ENCODE results near the gene JAZF1.
"Not testable (repeated sequence)": the region's sequence is repeated elsewhere in the genome, so short reads cannot be mapped to it uniquely, and the experiment has no call there.

Gene JAZF1

GRCh38 chr7:27860800-27861199 lies 319.8 kb downstream of the JAZF1 start:
- Histone ChIP-seq H3K9me3 (ENCODE audit: control insufficient read depth in 5 of 5, low read length in 5 of 5) (no peaks in the 10 kb centered on the region), H3K4me3 (ENCODE audit: low read depth in 1 of 5, low read length in 5 of 5) (no peak overlapping the region)

GRCh38 chr7:27856703-27857485 lies 323.7 kb downstream of the JAZF1 start:
- not testable (repeated sequence) for H3K27ac ChIP-seq (ENCODE audit: low read depth, low read length); H3K4me1 ChIP-seq (ENCODE audit: control insufficient read depth in 5 of 5, insufficient read depth in 5 of 5, low read length in 5 of 5); H3K27me3 ChIP-seq (ENCODE audit: control insufficient read depth in 5 of 5, insufficient read depth in 4 of 5, low read length in 5 of 5); H3K4me3 ChIP-seq (ENCODE audit: low read depth in 1 of 5, low read length in 5 of 5); H3K36me3 ChIP-seq (ENCODE audit: control insufficient read depth in 5 of 5, insufficient read depth in 5 of 5, low read length in 5 of 5); H3K9me3 ChIP-seq (ENCODE audit: control insufficient read depth in 5 of 5, low read length in 5 of 5); H3K9ac ChIP-seq (ENCODE audit: low read length in 5 of 5)

More at GRCh38 chr7:27860800-27861199, 319.8 kb downstream of the JAZF1 start:
- Histone ChIP-seq H3K36me3 (ENCODE audit: control insufficient read depth in 5 of 5, insufficient read depth in 5 of 5, low read length in 5 of 5) (peaks cover 0 to 4% (median 0%) of the 10 kb centered on the region in 5 donors), H3K27ac (ENCODE audit: low read depth, low read length) (no peak overlapping the region), H3K9ac (ENCODE audit: low read length in 5 of 5) (no peak overlapping the region), H3K4me1 (ENCODE audit: control insufficient read depth in 5 of 5, insufficient read depth in 5 of 5, low read length in 5 of 5) (no peaks in the 10 kb centered on the region), H3K27me3 (ENCODE audit: control insufficient read depth in 5 of 5, insufficient read depth in 4 of 5, low read length in 5 of 5) (no peaks in the 10 kb centered on the region)

GRCh38 chr7:27850531-27850930 lies 330.1 kb downstream of the JAZF1 start:
- no peaks in the 10 kb centered on the region for H3K27me3 ChIP-seq (ENCODE audit: control insufficient read depth in 5 of 5, insufficient read depth in 4 of 5, low read length in 5 of 5)
- no peak overlapping the region for H3K27ac ChIP-seq (ENCODE audit: low read depth, low read length)
- H3K36me3 ChIP-seq (ENCODE audit: control insufficient read depth in 5 of 5, insufficient read depth in 5 of 5, low read length in 5 of 5), result peaks cover 0 to 2% (median 0%) of the 10 kb centered on the region in 5 donors
- H3K9ac ChIP-seq (ENCODE audit: low read length in 5 of 5), result no peak overlapping the region
- no peak overlapping the region for H3K4me3 ChIP-seq (ENCODE audit: low read depth in 1 of 5, low read length in 5 of 5)
- no peaks in the 10 kb centered on the region for H3K9me3 ChIP-seq (ENCODE audit: control insufficient read depth in 5 of 5, low read length in 5 of 5)
- no peaks in the 10 kb centered on the region for H3K4me1 ChIP-seq (ENCODE audit: control insufficient read depth in 5 of 5, insufficient read depth in 5 of 5, low read length in 5 of 5)

- H3K27me3 ChIP-seq (ENCODE audit: control insufficient read depth in 5 of 5, insufficient read depth in 4 of 5, low read length in 5 of 5), result no peaks in the 10 kb centered on the region
- H3K4me1 ChIP-seq (ENCODE audit: control insufficient read depth in 5 of 5, insufficient read depth in 5 of 5, low read length in 5 of 5), result peaks cover 0 to 9% (median 8%) of the 10 kb centered on the region in 5 donors
- H3K4me3 ChIP-seq (ENCODE audit: low read depth in 1 of 5, low read length in 5 of 5), result no peak overlapping the region
- H3K27ac ChIP-seq (ENCODE audit: low read depth, low read length), result no peak overlapping the region
- no peak overlapping the region for H3K9ac ChIP-seq (ENCODE audit: low read length in 5 of 5)
- H3K36me3 ChIP-seq (ENCODE audit: control insufficient read depth in 5 of 5, insufficient read depth in 5 of 5, low read length in 5 of 5), result peaks cover 0 to 2% (median 0%) of the 10 kb centered on the region in 5 donors
- H3K9me3 ChIP-seq (ENCODE audit: control insufficient read depth in 5 of 5, low read length in 5 of 5), result no peaks in the 10 kb centered on the region
Observed at GRCh38 chr7:27846388-27846787, 334.2 kb downstream of the JAZF1 start.

- Histone ChIP-seq H3K4me3 (ENCODE audit: low read depth in 1 of 5, low read length in 5 of 5) (no peak overlapping the region), H3K9ac (ENCODE audit: low read length in 5 of 5) (no peak overlapping the region), H3K27ac (ENCODE audit: low read depth, low read length) (no peak overlapping the region), H3K4me1 (ENCODE audit: control insufficient read depth in 5 of 5, insufficient read depth in 5 of 5, low read length in 5 of 5) (peaks cover 0 to 9% (median 8%) of the 10 kb centered on the region in 5 donors), H3K36me3 (ENCODE audit: control insufficient read depth in 5 of 5, insufficient read depth in 5 of 5, low read length in 5 of 5) (peaks cover 2 to 22% (median 15%) of the 10 kb centered on the region in 5 donors), H3K9me3 (ENCODE audit: control insufficient read depth in 5 of 5, low read length in 5 of 5) (no peaks in the 10 kb centered on the region), H3K27me3 (ENCODE audit: control insufficient read depth in 5 of 5, insufficient read depth in 4 of 5, low read length in 5 of 5) (no peaks in the 10 kb centered on the region)
Observed at GRCh38 chr7:27843584-27844305, 336.9 kb downstream of the JAZF1 start.

- Histone ChIP-seq H3K36me3 (ENCODE audit: control insufficient read depth in 5 of 5, insufficient read depth in 5 of 5, low read length in 5 of 5) (peaks cover 2 to 22% (median 15%) of the 10 kb centered on the region in 5 donors), H3K27ac (ENCODE audit: low read depth, low read length) (no peak overlapping the region), H3K4me1 (ENCODE audit: control insufficient read depth in 5 of 5, insufficient read depth in 5 of 5, low read length in 5 of 5) (peaks cover 0 to 9% (median 8%) of the 10 kb centered on the region in 5 donors), H3K27me3 (ENCODE audit: control insufficient read depth in 5 of 5, insufficient read depth in 4 of 5, low read length in 5 of 5) (no peaks in the 10 kb centered on the region), H3K9me3 (ENCODE audit: control insufficient read depth in 5 of 5, low read length in 5 of 5) (no peaks in the 10 kb centered on the region), H3K9ac (ENCODE audit: low read length in 5 of 5) (peak overlapping the region in 1 of 5 donors; percentile 8), H3K4me3 (ENCODE audit: low read depth in 1 of 5, low read length in 5 of 5) (peak overlapping the region in 2 of 5 donors; percentile 5 to 40)
Observed at GRCh38 chr7:27842851-27843250, 337.7 kb downstream of the JAZF1 start.

- Histone ChIP-seq H3K9ac (ENCODE audit: low read length in 5 of 5) (peak overlapping the region in 2 of 5 donors; percentile 8 to 29), H3K4me1 (ENCODE audit: control insufficient read depth in 5 of 5, insufficient read depth in 5 of 5, low read length in 5 of 5) (peaks cover 0 to 9% (median 8%) of the 10 kb centered on the region in 5 donors), H3K27ac (ENCODE audit: low read depth, low read length) (no peak overlapping the region), H3K9me3 (ENCODE audit: control insufficient read depth in 5 of 5, low read length in 5 of 5) (no peaks in the 10 kb centered on the region), H3K27me3 (ENCODE audit: control insufficient read depth in 5 of 5, insufficient read depth in 4 of 5, low read length in 5 of 5) (no peaks in the 10 kb centered on the region), H3K36me3 (ENCODE audit: control insufficient read depth in 5 of 5, insufficient read depth in 5 of 5, low read length in 5 of 5) (peaks cover 2 to 22% (median 15%) of the 10 kb centered on the region in 5 donors), H3K4me3 (ENCODE audit: low read depth in 1 of 5, low read length in 5 of 5) (peak overlapping the region in 2 of 5 donors; percentile 5 to 40)
Observed at GRCh38 chr7:27842094-27842692, 338.4 kb downstream of the JAZF1 start.

GRCh38 chr7:27840760-27841364 lies 339.7 kb downstream of the JAZF1 start:
- peaks cover 5 to 22% (median 15%) of the 10 kb centered on the region in 5 donors for H3K36me3 ChIP-seq (ENCODE audit: control insufficient read depth in 5 of 5, insufficient read depth in 5 of 5, low read length in 5 of 5)
- no peak overlapping the region for H3K4me3 ChIP-seq (ENCODE audit: low read depth in 1 of 5, low read length in 5 of 5)
- no peak overlapping the region for H3K27ac ChIP-seq (ENCODE audit: low read depth, low read length)
- peaks cover 0 to 9% (median 8%) of the 10 kb centered on the region in 5 donors for H3K4me1 ChIP-seq (ENCODE audit: control insufficient read depth in 5 of 5, insufficient read depth in 5 of 5, low read length in 5 of 5)
- H3K9ac ChIP-seq (ENCODE audit: low read length in 5 of 5), result no peak overlapping the region
- H3K9me3 ChIP-seq (ENCODE audit: control insufficient read depth in 5 of 5, low read length in 5 of 5), result no peaks in the 10 kb centered on the region
- no peaks in the 10 kb centered on the region for H3K27me3 ChIP-seq (ENCODE audit: control insufficient read depth in 5 of 5, insufficient read depth in 4 of 5, low read length in 5 of 5)

GRCh38 chr7:27840313-27840712 lies 340.3 kb downstream of the JAZF1 start:
- no peak overlapping the region for H3K27ac ChIP-seq (ENCODE audit: low read depth, low read length)
- H3K36me3 ChIP-seq (ENCODE audit: control insufficient read depth in 5 of 5, insufficient read depth in 5 of 5, low read length in 5 of 5), result peaks cover 6 to 22% (median 15%) of the 10 kb centered on the region in 5 donors
- peaks cover 0 to 9% (median 8%) of the 10 kb centered on the region in 5 donors for H3K4me1 ChIP-seq (ENCODE audit: control insufficient read depth in 5 of 5, insufficient read depth in 5 of 5, low read length in 5 of 5)
- H3K27me3 ChIP-seq (ENCODE audit: control insufficient read depth in 5 of 5, insufficient read depth in 4 of 5, low read length in 5 of 5), result no peaks in the 10 kb centered on the region
- H3K4me3 ChIP-seq (ENCODE audit: low read depth in 1 of 5, low read length in 5 of 5), result no peak overlapping the region
- no peaks in the 10 kb centered on the region for H3K9me3 ChIP-seq (ENCODE audit: control insufficient read depth in 5 of 5, low read length in 5 of 5)
- no peak overlapping the region for H3K9ac ChIP-seq (ENCODE audit: low read length in 5 of 5)
